ENCODE results near the gene CAMK2A. TPM values are rescaled to one million over a fixed set of nuclear protein-coding genes. Genes with fewer than 3 reads are reported as not detected.

CAMK2A gene
- polyA plus RNA-seq, 2 of the 4 experiments (the other 2 are of a cell fraction), result 0.09 to 0.93 TPM

GRCh38 chr5:150274811-150275210 lies 14.8 kb downstream of the CAMK2A start:
- CTCF ChIA-PET, result interaction anchor here (0.9 to 4.5 kb wide), 6 partner anchors 9 to 161 kb away, joined by 3 to 13 read pairs (median 6); partner anchors contain the start of gene ARSI
- TF ChIP-seq EP300 (IDR thresholded peaks at IDR 0.05) (no peak), CEBPB (IDR thresholded peaks at IDR 0.05) (no peak), HEYL (CRISPR knock-in tag; IDR thresholded peaks at IDR 0.05) (no peak), TFCP2L1 (CRISPR knock-in tag; IDR thresholded peaks at IDR 0.05) (no peak)

DNA sequence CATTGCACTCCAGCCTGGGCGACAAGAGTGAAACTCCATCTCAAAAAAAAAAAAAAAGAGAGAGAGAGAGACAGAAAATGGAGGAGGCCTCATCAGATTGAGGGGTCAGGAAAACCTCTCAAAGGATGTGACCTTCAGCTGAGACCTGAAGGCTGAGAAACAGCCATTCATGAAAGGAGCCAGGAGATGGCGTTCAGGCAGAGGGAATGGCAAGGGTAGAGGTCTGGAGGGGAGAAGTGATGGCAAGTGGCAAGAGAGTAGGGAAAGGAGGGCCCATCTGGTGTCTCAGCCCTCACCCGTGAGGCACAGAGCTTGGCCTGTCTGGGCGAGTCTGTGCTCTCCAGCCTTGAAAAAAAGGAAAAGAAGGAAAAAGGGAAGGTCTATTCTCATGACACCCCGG lies 17.0 kb downstream of the CAMK2A start:
- H3K4me1 ChIP-seq, result peaks cover 10% of the 10 kb centered on the region; the same call in 2 of the 3 replicates
- ATAC-seq (peak; percentile 74 to 91), FAIRE-seq (no peak), DNase-seq (ENCODE audit: low read depth in 1 of 2, low spot score in 1 of 2) (peak; percentile 57 to 59)
- no peaks in the 10 kb centered on the region for H3K9me3 ChIP-seq
- ChIA-PET POLR2A (interaction anchor here (0.6 to 0.7 kb wide), 2 partner anchors 16 to 271 kb away, joined by 3 to 6 read pairs; no protein-coding TSS in a partner anchor), CTCF (interaction anchor here (0.6 to 8.2 kb wide), 29 partner anchors 10 to 269 kb away, joined by 3 to 155 read pairs (median 4); partner anchors contain the start of genes ARSI and TCOF1)
- H3K27ac ChIP-seq, result peak overlapping the region in 1 of 2 experiments; percentile 51; a peak in 1 of 6 replicates
- no peak overlapping the region for H3K4me2 ChIP-seq
- WGBS (ENCODE audit: missing lambda C conversion rate), result 49% methylated on average over 5 of the region's 5 CpGs
- TF ChIP-seq SMC3 (IDR thresholded peaks at IDR 0.05), result peak; percentile 81
- no peak for TF ChIP-seq GATA3 (IDR thresholded peaks at IDR 0.05; ENCODE audit: borderline replicate concordance)
- TF ChIP-seq ESRRA (IDR thresholded peaks at IDR 0.05; ENCODE audit: borderline replicate concordance, low read length), result 0 out of 2 replicates have a peak, but pooled peaks have one; percentile 51
- TF ChIP-seq CTCF (IDR thresholded peaks at IDR 0.05), result peak; percentile 54
- TF ChIP-seq ZNF302 (CRISPR knock-in tag; IDR thresholded peaks at IDR 0.05), result no peak
- TF ChIP-seq RAD21 (conservative IDR thresholded peaks at IDR 0.05 in 1 of 2, IDR thresholded peaks at IDR 0.05 in 1 of 2), result peak; percentile 76 to 92
- H3K4me3 ChIP-seq, result no peak overlapping the region

More at GRCh38 chr5:150274811-150275210, 14.8 kb downstream of the CAMK2A start:
- Histone ChIP-seq H3K4me1 (peaks cover 14% of the 10 kb centered on the region; the same call in 2 of the 3 replicates), H3K4me2 (no peak overlapping the region), H3K27ac (no peak overlapping the region), H3K9me3 (no peaks in the 10 kb centered on the region), H3K4me3 (no peak overlapping the region)
- no peak for ATAC-seq
- DNase-seq (ENCODE audit: low read depth in 1 of 2, low spot score in 1 of 2), result no peak
- FAIRE-seq, result no peak
- 88% methylated on average over 4 of the region's 4 CpGs for WGBS (ENCODE audit: missing lambda C conversion rate)
- POLR2A ChIA-PET, result no interaction called here

GRCh38 chr5:150271923-150272322 lies 17.6 kb downstream of the CAMK2A start:
- POLR2A ChIA-PET, result interaction anchor here (0.7 kb wide), 1 partner anchor 271 kb away, joined by 6 read pairs; no protein-coding TSS in a partner anchor
- Histone ChIP-seq H3K27ac (no peak overlapping the region), H3K9me3 (no peaks in the 10 kb centered on the region), H3K4me2 (no peak overlapping the region), H3K4me1 (peaks cover 15% of the 10 kb centered on the region; the same call in 2 of the 3 replicates), H3K4me3 (no peak overlapping the region)
- no peak for TF ChIP-seq HMGXB4 (CRISPR knock-in tag; IDR thresholded peaks at IDR 0.05; ENCODE audit: borderline replicate concordance)
- TF ChIP-seq ZFP36 (IDR thresholded peaks at IDR 0.05; ENCODE audit: borderline replicate concordance, partially characterized antibody), result no peak
- TF ChIP-seq REST (IDR thresholded peaks at IDR 0.05), result peak; percentile 63; the same call in 1 of the 2 replicates
- no peak for TF ChIP-seq EHMT2 (IDR thresholded peaks at IDR 0.05; ENCODE audit: low read depth)
- FAIRE-seq (no peak), ATAC-seq (peak in 1 of 2 experiments; percentile 13; a peak in 1 of 6 replicates), DNase-seq (ENCODE audit: low read depth in 1 of 2, low spot score in 1 of 2) (no peak)
- CTCF ChIA-PET, result interaction anchor here (0.6 to 8.2 kb wide), 25 partner anchors 10 to 168 kb away, joined by 3 to 155 read pairs (median 5); partner anchors contain the start of genes ARSI and TCOF1
- WGBS (ENCODE audit: missing lambda C conversion rate), result 95% methylated on average over 5 of the region's 5 CpGs

Data from A549 (cell line).